BE2C (cell line): Measurements from ENCODE around the gene MIER2.
A peak's percentile ranks its signal among the peaks of the same experiment; 100 is the strongest.

ENCODE experiments used
- DNase-seq: peaks from one replicate; pipeline ENCODE4 v3.0.0-alpha.2; 2020
- H3K27me3 ChIP-seq: fragments of 250-450 bp; sonication (Bioruptor Pico); 2 replicates; pipeline ENCODE4 v1.5.1; 2020; ENCODE audit warnings: mild to moderate bottlenecking
- H3K36me3 ChIP-seq: fragments of 250-450 bp; sonication (Bioruptor Pico); 2 replicates; pipeline ENCODE4 v1.5.1; 2020; ENCODE audit warnings: mild to moderate bottlenecking
- H3K4me1 ChIP-seq: fragments of 250-450 bp; sonication (Bioruptor Pico); 2 replicates; pipeline ENCODE4 v1.5.1; 2020
- H3K4me3 ChIP-seq: 2 replicates; pipeline ENCODE4 v1.5.1; 2011; ENCODE audit warnings: low read depth, low read length
- H3K9me3 ChIP-seq: fragments of 250-450 bp; sonication (Bioruptor Pico); 2 replicates; pipeline ENCODE4 v1.5.1; 2020
- CTCF ChIP-seq: IDR thresholded peaks from 2 replicates; pipeline ENCODE4 v1.5.1; 2012; ENCODE audit warnings: mild to moderate bottlenecking, low read depth, low read length

MIER2 gene

DNA sequence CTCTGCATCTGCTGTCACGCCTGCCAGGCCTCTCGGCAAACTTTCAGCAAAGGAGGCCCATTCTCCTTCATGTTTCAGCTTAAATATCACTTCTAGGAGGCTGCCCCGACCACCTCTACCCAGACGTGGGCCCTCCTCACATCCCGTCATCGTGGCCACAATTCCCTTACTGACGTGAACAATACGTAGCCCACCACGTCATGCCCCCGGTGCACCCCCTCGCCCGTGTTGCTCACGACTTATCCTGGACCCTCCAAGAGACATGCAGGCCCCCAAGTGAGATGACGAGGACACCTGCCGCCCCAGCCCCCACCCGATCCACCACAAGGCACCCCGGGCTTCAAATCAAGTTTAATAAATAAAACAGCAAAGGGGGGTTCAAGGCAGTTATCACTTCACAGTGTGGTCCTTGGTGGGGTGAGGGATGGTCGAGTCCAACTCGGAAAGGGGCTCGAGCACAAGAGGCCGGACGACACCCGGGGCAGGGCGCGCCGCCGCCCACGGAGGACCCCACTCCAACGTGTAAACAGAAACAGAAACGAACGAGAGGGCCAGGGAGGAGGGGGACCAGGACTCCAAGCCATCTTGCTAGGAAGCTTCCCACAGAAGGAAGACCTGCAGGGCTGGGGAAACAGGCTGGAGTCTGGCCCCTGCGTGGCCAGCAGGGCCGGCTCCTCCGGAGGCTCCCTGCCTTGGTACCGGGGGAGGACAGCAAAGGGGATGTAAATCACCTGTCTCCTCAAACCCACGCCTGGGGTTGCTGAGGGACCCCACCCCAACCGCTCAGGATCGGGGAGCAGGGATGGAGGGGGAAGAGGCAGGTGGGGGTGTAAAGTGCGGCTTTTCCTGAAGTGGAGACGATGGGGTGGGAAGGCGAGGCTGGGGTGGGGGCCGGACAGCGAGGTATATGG, 39.1 kb downstream of the MIER2 start:
- Histone ChIP-seq H3K4me3 (no peak overlapping the region), H3K9me3 (no peaks in the 10 kb centered on the region), H3K4me1 (no peaks in the 10 kb centered on the region), H3K36me3 (peaks cover 25% of the 10 kb centered on the region), H3K27me3 (no peaks in the 10 kb centered on the region)
- DNase-seq: no peak
- no peak for TF ChIP-seq CTCF

- no peak for TF ChIP-seq CTCF
- Histone ChIP-seq H3K36me3 (no peaks in the 10 kb centered on the region), H3K4me1 (no peaks in the 10 kb centered on the region), H3K9me3 (no peaks in the 10 kb centered on the region), H3K27me3 (peaks cover 21% of the 10 kb centered on the region), H3K4me3 (no peak overlapping the region)
- DNase-seq: no peak
These were observed 47.9 kb downstream of the MIER2 start for GRCh38 chr19:296476-297225.

DNA sequence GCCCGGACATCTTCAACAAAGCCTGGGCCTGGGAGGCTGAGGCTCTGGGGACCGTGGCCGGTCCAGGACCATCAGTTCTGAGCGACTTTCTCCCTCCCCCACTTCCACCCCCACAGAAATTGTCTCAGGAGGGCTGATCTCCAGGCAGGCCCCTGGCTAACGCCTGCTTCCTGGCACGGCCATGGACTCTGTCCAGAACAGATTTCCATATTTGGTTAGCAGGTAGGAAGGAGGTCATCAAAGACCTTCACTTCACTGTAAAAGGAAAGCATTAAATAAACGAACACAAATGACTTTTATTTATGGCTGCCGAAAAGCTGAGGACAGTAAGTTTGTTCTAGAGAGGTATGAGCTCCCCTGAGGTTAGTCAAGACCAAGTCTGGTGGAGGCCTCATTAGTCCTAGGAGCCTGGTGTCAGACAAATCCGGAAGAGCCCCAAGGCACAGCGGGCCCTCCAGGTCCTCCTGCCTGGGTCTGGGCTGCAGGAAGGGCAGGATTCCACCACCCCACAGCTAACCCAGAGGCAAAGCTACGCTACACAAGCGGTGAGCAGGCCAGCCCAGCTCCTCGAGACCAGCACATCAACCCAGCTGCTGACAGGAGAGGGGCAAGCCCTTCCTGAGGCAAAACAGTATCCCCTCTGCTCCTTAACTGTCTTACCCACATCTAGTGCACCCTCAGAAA, 48.8 kb downstream of the MIER2 start:
- Histone ChIP-seq H3K4me3 (no peak overlapping the region), H3K9me3 (no peaks in the 10 kb centered on the region), H3K27me3 (peaks cover 22% of the 10 kb centered on the region), H3K4me1 (no peaks in the 10 kb centered on the region), H3K36me3 (no peaks in the 10 kb centered on the region)
- DNase-seq: no peak
- no peak for TF ChIP-seq CTCF

DNA sequence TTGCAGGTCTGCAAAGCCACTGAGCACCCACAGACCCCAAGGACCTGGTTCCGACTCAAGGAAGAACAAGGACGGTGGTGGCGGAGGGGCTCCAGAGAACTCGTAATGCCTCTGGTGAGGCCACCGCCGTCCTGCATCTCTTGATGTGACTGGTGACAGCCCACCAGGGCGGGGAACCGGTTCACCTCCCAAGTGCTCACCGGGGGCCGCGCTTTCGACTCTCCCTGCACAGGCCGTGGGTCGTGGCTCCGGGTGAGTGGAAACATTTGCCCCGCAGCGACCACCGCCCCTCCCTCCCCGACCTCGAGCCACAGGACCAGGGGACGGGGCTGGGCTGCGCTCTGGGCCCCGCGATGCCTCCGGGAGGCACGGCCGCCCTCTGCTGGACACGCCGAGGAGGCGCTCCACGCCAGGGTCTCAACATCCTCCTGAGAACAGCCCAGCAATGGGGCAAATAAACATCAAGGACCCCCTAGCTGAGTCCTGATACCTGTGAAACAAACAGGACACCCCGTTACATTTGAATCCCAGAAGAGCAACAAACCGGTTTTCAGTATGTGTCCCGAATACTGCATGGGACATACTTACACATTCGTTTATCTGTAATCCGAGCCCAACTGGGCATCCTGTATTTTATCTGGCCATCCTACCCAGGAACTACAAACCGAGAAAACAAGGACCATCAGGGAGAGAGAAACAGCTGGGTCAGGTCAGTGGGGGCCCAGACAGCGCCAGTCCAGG, 49.5 kb downstream of the MIER2 start:
- TF ChIP-seq CTCF: peak; percentile 33
- Histone ChIP-seq H3K27me3 (peaks cover 22% of the 10 kb centered on the region), H3K36me3 (no peaks in the 10 kb centered on the region), H3K4me1 (no peaks in the 10 kb centered on the region), H3K9me3 (no peaks in the 10 kb centered on the region), H3K4me3 (no peak overlapping the region)
- no peak for DNase-seq

DNA sequence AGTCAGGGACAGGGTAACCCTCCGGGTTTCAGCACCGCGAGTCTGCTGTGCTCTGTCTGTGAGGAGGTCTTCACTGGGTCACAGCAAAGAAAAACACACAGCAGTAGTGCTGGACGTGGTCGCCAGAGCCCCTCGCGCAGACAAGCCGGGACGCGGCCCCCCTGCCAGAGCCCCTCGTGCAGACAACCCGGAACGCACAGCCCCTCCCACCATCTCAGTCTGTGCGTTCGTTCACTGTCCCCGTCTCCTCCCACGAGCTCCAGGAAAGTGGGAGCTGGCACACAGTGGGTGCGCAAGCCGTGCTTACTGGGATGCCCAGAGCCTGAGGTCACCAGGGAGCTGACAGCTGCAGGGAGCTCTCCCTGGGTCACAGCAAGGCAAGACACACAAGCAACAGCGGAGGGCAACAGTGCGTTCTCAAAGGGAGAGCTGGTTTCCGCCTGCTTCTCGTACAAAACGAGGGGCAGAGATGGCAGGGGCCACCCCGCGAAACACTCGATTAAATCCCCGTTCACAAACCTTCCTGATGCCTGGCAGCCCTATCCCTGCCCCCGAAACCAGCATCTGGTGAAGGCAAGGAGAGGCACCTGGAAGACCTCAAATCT, 50.2 kb downstream of the MIER2 start:
- peaks cover 22% of the 10 kb centered on the region for H3K27me3 ChIP-seq
- no peak for DNase-seq
- no peaks in the 10 kb centered on the region for H3K4me1 ChIP-seq
- H3K36me3 ChIP-seq: no peaks in the 10 kb centered on the region
- no peak overlapping the region for H3K4me3 ChIP-seq
- TF ChIP-seq CTCF: no peak
- no peaks in the 10 kb centered on the region for H3K9me3 ChIP-seq
